H1 (cell line): Measurements from ENCODE around the gene RPL32. TPM values are rescaled to one million over a fixed set of nuclear protein-coding genes. Genes with fewer than 3 reads are reported as not detected.
A peak's percentile ranks its signal among the peaks of the same experiment; 100 is the strongest.

ENCODE experiments used
- CTCF ChIA-PET: fragments of 300-600 bp; sonication (Branson Sonifier 250); formaldehyde crosslinking; loops from one replicate; lab custom pipeline; 2021; ENCODE audit not compliant: partially characterized antibody; lab: Charles Lee
- POLR2A ChIA-PET: fragments of 300-600 bp; sonication (Branson Sonifier 250); formaldehyde crosslinking; loops from one replicate; lab custom pipeline; 2021; ENCODE audit warnings: inconsistent platforms; ENCODE audit not compliant: partially characterized antibody; lab: Charles Lee
- DNase-seq, 2 experiments: peaks; one replicate each; pipeline versions ENCODE4 v3.0.0 to v3.0.0-alpha.2; 2010 to 2022; ENCODE audit warnings: low spot score in 2 of 2, low read depth in 1 of 2, mixed read lengths in 1 of 2
- FAIRE-seq: peaks from 2 replicates; lab custom pipeline; 2011; peaks lifted over from hg19 to GRCh38; lab: Jason Lieb, UNC
- H2AFZ ChIP-seq: 2 replicates; pipeline ENCODE4 v1.8.1; 2012; ENCODE audit warnings: low read length, inconsistent platforms
- H2AK5ac ChIP-seq: 2 replicates; pipeline ENCODE4 v1.6.1; 2013; ENCODE audit warnings: low read depth, low read length
- H2BK120ac ChIP-seq: replicated peaks from 2 replicates; pipeline ENCODE3; 2013; ENCODE audit warnings: low read depth, low read length, inconsistent platforms
- H2BK12ac ChIP-seq: 2 replicates; pipeline ENCODE4 v1.6.1; 2013; ENCODE audit warnings: low read depth, low read length
- H2BK15ac ChIP-seq: 2 replicates; pipeline ENCODE4 v1.6.1; 2013; ENCODE audit warnings: low read length
- H2BK20ac ChIP-seq: 2 replicates; pipeline ENCODE4 v1.6.1; 2013; ENCODE audit warnings: low read length
- H2BK5ac ChIP-seq: 2 replicates; pipeline ENCODE4 v1.6.1; 2013; ENCODE audit warnings: low read depth, low read length
- H3K14ac ChIP-seq: 2 replicates; pipeline ENCODE4 v1.6.1; 2013; ENCODE audit warnings: inconsistent platforms; ENCODE audit not compliant: insufficient read length
- H3K18ac ChIP-seq: 2 replicates; pipeline ENCODE4 v1.6.1; 2013; ENCODE audit warnings: low read length; ENCODE audit errors: extremely low read depth
- H3K23ac ChIP-seq: 2 replicates; pipeline ENCODE4 v1.6.1; 2013; ENCODE audit warnings: inconsistent platforms; ENCODE audit not compliant: insufficient read length
- H3K23me2 ChIP-seq: 2 replicates; pipeline ENCODE4 v1.6.1; 2013; ENCODE audit warnings: low read depth, low read length
- H3K27ac ChIP-seq: 2 replicates; pipeline ENCODE4 v1.6.1; 2011; ENCODE audit warnings: low read depth, low read length, inconsistent platforms
- H3K27me3 ChIP-seq, 4 experiments: replicated peaks in 1 of 4; 1 replicate in 1 of 4; 2 replicates in 3 of 4; pipeline versions ENCODE4 v1.6.1 to v1.8.1; 2011 to 2013; ENCODE audit warnings: low read length in 3 of 4, mild to moderate bottlenecking in 3 of 4, inconsistent platforms in 2 of 4, mixed read lengths in 2 of 4, moderate library complexity in 1 of 4; ENCODE audit not compliant: control insufficient read depth in 3 of 4, insufficient read depth in 3 of 4; ENCODE audit errors: extremely low read depth in 1 of 4
- H3K36me3 ChIP-seq, 4 experiments: 2 replicates each; pipeline versions ENCODE4 v1.6.1 to v1.8.1; 2011 to 2013; ENCODE audit warnings: mild to moderate bottlenecking in 4 of 4, low read length in 3 of 4, moderate library complexity in 2 of 4, control low read depth in 1 of 4, inconsistent platforms in 1 of 4; ENCODE audit not compliant: insufficient read depth in 4 of 4, control insufficient read depth in 2 of 4
- H3K4ac ChIP-seq: replicated peaks from 2 replicates; pipeline ENCODE3; 2013; ENCODE audit warnings: low read length, low read depth, mixed read lengths, inconsistent platforms; ENCODE audit not compliant: insufficient read length
- H3K4me1 ChIP-seq, 4 experiments: replicated peaks in 1 of 4; 1 replicate in 1 of 4; 2 replicates in 3 of 4; pipeline versions ENCODE4 v1.6.1 to v1.8.1; 2011 to 2013; ENCODE audit warnings: low read length in 3 of 4, inconsistent platforms in 2 of 4, mixed read lengths in 1 of 4; ENCODE audit not compliant: insufficient read depth in 4 of 4, control insufficient read depth in 3 of 4
- H3K4me2 ChIP-seq, 2 experiments: 2 replicates each; pipeline versions ENCODE4 v1.6.1 to v1.8.1; 2011 to 2013; ENCODE audit warnings: low read depth in 2 of 2, low read length in 2 of 2, control low read depth in 1 of 2, inconsistent platforms in 1 of 2, mild to moderate bottlenecking in 1 of 2; ENCODE audit not compliant: insufficient read depth in 1 of 2
- H3K4me3 ChIP-seq, 4 experiments: fragments of 200-600, 300-600 bp in 1 of 4; sonication (generic), shearing (Covaris generic), sonication (Bioruptor Twin) in 1 of 4; 2 replicates each; pipeline versions ENCODE4 v1.5.1 to v1.8.1; 2011 to 2016; ENCODE audit warnings: low read length in 4 of 4, low read depth in 3 of 4, control low read depth in 2 of 4, inconsistent platforms in 2 of 4, mild to moderate bottlenecking in 2 of 4, mixed read lengths in 1 of 4, moderate library complexity in 1 of 4; ENCODE audit not compliant: insufficient read depth in 2 of 4; ENCODE audit errors: extremely low read depth in 1 of 4
- H3K56ac ChIP-seq: replicated peaks from 2 replicates; pipeline ENCODE3; 2013; ENCODE audit warnings: low read depth, mild to moderate bottlenecking, mixed read lengths, low read length, inconsistent platforms; ENCODE audit not compliant: insufficient read length
- H3K79me1 ChIP-seq: 2 replicates; pipeline ENCODE4 v1.6.1; 2013; ENCODE audit warnings: low read depth, low read length, control low read depth
- H3K79me2 ChIP-seq, 2 experiments: 2 replicates each; pipeline versions ENCODE4 v1.6.1 to v1.8.1; 2012 to 2013; ENCODE audit warnings: low read length in 2 of 2, mild to moderate bottlenecking in 2 of 2, inconsistent platforms in 1 of 2; ENCODE audit not compliant: insufficient read depth in 2 of 2, control insufficient read depth in 1 of 2
- H3K9ac ChIP-seq, 4 experiments: replicated peaks in 1 of 4; 1 replicate in 1 of 4; 2 replicates in 3 of 4; pipeline versions ENCODE4 v1.6.1 to v1.8.1; 2011 to 2013; ENCODE audit warnings: low read depth in 3 of 4, low read length in 3 of 4, control low read depth in 2 of 4, mild to moderate bottlenecking in 2 of 4, moderate library complexity in 2 of 4, inconsistent platforms in 1 of 4; ENCODE audit errors: extremely low read depth in 1 of 4
- H3K9me3 ChIP-seq, 2 experiments: 2 replicates each; pipeline versions ENCODE4 v1.6.1 to v1.8.1; 2012 to 2013; ENCODE audit warnings: mild to moderate bottlenecking in 2 of 2, moderate library complexity in 2 of 2, control low read depth in 1 of 2, inconsistent platforms in 1 of 2, low read depth in 1 of 2, low read length in 1 of 2, mixed read lengths in 1 of 2; ENCODE audit not compliant: insufficient read depth in 2 of 2
- H4K20me1 ChIP-seq, 2 experiments: replicated peaks in 1 of 2; 2 replicates each; pipeline versions ENCODE3 to v1.8.1; 2011 to 2013; ENCODE audit warnings: inconsistent platforms in 2 of 2, low read length in 2 of 2, mild to moderate bottlenecking in 1 of 2; ENCODE audit not compliant: insufficient read depth in 2 of 2, control insufficient read depth in 1 of 2
- H4K5ac ChIP-seq: 2 replicates; pipeline ENCODE4 v1.6.1; 2013; ENCODE audit warnings: low read length, low read depth, mixed read lengths, inconsistent platforms; ENCODE audit not compliant: insufficient read length
- H4K8ac ChIP-seq: 2 replicates; pipeline ENCODE4 v1.8.0; 2013; ENCODE audit warnings: mild to moderate bottlenecking, moderate library complexity, low read length, inconsistent platforms; ENCODE audit not compliant: insufficient read depth; ENCODE audit errors: extremely low read depth
- H4K91ac ChIP-seq: replicated peaks from 2 replicates; pipeline ENCODE3; 2013; ENCODE audit warnings: low read length, mixed read lengths, inconsistent platforms; ENCODE audit not compliant: insufficient read length
- POLR2A ChIP-seq, 2 experiments: IDR thresholded peaks; 1 replicate in 1 of 2; 2 replicates in 1 of 2; pipeline ENCODE4 v1.6.1; 2011; ENCODE audit warnings: low read depth in 2 of 2, low read length in 2 of 2, mild to moderate bottlenecking in 2 of 2; ENCODE audit errors: control extremely low read depth in 1 of 2
- POLR2AphosphoS5 ChIP-seq: IDR thresholded peaks from 2 replicates; pipeline ENCODE4 v1.6.1; 2011; ENCODE audit warnings: low read depth, low read length
- SAP30 ChIP-seq: fragments of 300-600 bp; sonication (generic); IDR thresholded peaks from 2 replicates; pipeline ENCODE4 v1.7.1; 2012; ENCODE audit warnings: low read length, moderate library complexity, mild to moderate bottlenecking, inconsistent platforms; ENCODE audit not compliant: insufficient read depth, insufficient replicate concordance
- WGBS, 2 experiments: shearing (Covaris generic) in 1 of 2; methylation state at CpG; one replicate each; pipeline versions ENCODE4 v1.1.6 to v1.1.7; 2013 to 2015; ENCODE audit warnings: low lambda C conversion rate in 2 of 2, mixed read lengths in 2 of 2, inconsistent platforms in 1 of 2, low coverage in 1 of 2, missing lambda C conversion rate in 1 of 2; ENCODE audit not compliant: insufficient replicate concordance in 2 of 2, insufficient coverage in 1 of 2, insufficient read length in 1 of 2; ENCODE audit errors: extremely low coverage in 1 of 2, missing lambda C conversion rate in 1 of 2; 5-methylcytosine and 5-hydroxymethylcytosine counted together
- polyA plus RNA-seq, 7 experiments: library from polyadenylated mRNA; depleted of rRNA in 3 of 7; stranded (reverse) in 5 of 7; unstranded in 2 of 7; fragments of >200 nt in 5 of 7; fragments of 200-250 nt in 2 of 7; gene quantifications; 1 replicate in 5 of 7; 2 replicates in 1 of 7; 4 replicates in 1 of 7; pipeline versions ENCODE4 v1.2.1 to v1.2.3, GENCODE V29; 2011 to 2013; ENCODE audit warnings: missing spikeins in 2 of 7, mixed read lengths in 2 of 7
- total RNA-seq: library from RNA; stranded (reverse); fragmentation: NEBNext Ultra II Directional; extraction: Animal tissue kit (Norgen Biotek cat#: 25700); gene quantifications from 2 replicates; pipeline ENCODE4 v1.2.1, GENCODE V29; 2021

The RPL32 gene
- total and polyA plus RNA-seq, 2 of the 8 experiments (the other 6 are each of a cell fraction or from before 2014, with no cell fraction given), result 1,443 to 2,043 TPM

DNA sequence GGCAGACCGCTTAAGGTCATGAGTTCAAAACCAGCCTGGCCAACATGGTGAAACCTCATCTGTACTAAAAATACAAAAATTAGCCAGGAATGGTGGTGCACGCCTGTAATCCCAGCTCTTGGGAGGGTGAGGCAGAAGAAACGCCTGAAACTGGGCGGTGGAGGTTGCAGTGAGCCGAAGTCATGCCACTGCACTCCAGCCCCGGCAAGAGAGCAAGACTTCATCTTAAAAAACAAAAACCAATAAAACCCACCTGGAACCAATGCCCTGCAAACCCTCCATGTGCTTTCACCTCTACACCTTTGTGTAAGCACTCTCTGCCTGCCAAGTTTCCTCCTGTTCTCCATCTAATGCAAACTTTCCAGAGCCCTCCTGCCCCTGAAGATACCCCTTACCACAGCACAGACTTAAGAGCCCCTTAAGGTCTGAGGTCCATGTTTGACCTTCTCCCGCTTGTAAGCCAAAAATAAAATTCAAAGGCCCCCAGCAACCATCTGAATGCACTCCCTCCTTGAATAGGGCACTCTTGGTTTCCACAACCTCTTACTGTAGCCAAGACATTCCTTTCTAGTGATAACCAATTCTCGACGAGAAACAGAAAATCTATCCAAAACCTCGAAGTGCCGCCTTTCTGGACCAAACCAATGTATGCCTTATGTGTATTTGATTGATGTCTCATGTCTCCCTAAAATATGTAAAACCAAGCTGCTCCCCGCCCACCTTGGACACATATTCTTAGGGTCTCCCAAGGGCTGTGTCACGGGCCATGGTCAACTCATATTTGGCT lies 3.0 kb downstream of the RPL32 start:
- Histone ChIP-seq H3K79me1 (peaks cover 12% of the 10 kb centered on the region), H3K27ac (no peak overlapping the region), H4K91ac (no peak overlapping the region), H3K23ac (no peak overlapping the region), H3K9ac (no peak overlapping the region; a peak in 1 of 7 replicates), H3K9me3 (no peaks in the 10 kb centered on the region), H3K36me3 (peaks cover 54 to 73% (median 67%) of the 10 kb centered on the region in 4 experiments), H3K23me2 (peaks cover 10% of the 10 kb centered on the region), H2BK5ac (no peak overlapping the region), H3K18ac (no peak overlapping the region), H2BK15ac (no peak overlapping the region), H3K56ac (no peak overlapping the region), H2AK5ac (no peak overlapping the region), H3K4me3 (peak overlapping the region in 2 of 4 experiments; percentile 19 to 90; a peak in 2 of 8 replicates), H3K14ac (no peak overlapping the region)
- DNase-seq, result no peak
- TF ChIP-seq SAP30 (no peak), POLR2A (IDR thresholded peaks at IDR 0.05; ENCODE audit: control extremely low read depth in 1 of 2, low read depth in 2 of 2, low read length in 2 of 2) (peak; percentile 51 to 59; a peak in 2 of 3 replicates), POLR2AphosphoS5 (peak; percentile 63)
- TF ChIP-seq, all 59 proteins: peak for 2
- H4K8ac ChIP-seq, result no peak overlapping the region
- peak overlapping the region; percentile 96 to 100 for H3K4me2 ChIP-seq
- peaks cover 21 to 58% of the 10 kb centered on the region in 2 experiments for H3K79me2 ChIP-seq
- H2BK120ac ChIP-seq, result no peak overlapping the region
- no peak for FAIRE-seq
- H3K27me3 ChIP-seq, result no peaks in the 10 kb centered on the region
- H2BK20ac ChIP-seq, result no peak overlapping the region
- POLR2A ChIA-PET, result interaction anchor here (0.8 to 20.9 kb wide), 14 partner anchors 10 to 68 kb away, joined by 4 to 661 read pairs (median 5); partner anchors contain the start of gene CAND2
- H4K20me1 ChIP-seq, result peaks cover 28 to 45% of the 10 kb centered on the region in 2 experiments
- no peak overlapping the region for H4K5ac ChIP-seq
- H2AFZ ChIP-seq, result no peak overlapping the region
- peaks cover 8 to 19% (median 14%) of the 10 kb centered on the region in 4 experiments for H3K4me1 ChIP-seq
- 93% methylated on average over 13 of the region's 13 CpGs; no CpG with 5 or more reads in 1 of the 2 experiments for WGBS, 2 experiments
- no peak overlapping the region for H3K4ac ChIP-seq
- no peak overlapping the region for H2BK12ac ChIP-seq
- CTCF ChIA-PET, result interaction anchor here (0.6 to 1.4 kb wide), 5 partner anchors 23 to 452 kb away, joined by 3 to 5 read pairs (median 4); no protein-coding TSS in a partner anchor
